Raji (cell line): ENCODE measurements around the gene PRTN3.

Experiments used
- POLR2A ChIP-seq: IDR thresholded peaks from 2 replicates; pipeline ENCODE4 v1.6.1; 2011; ENCODE audit warnings: low read depth, low read length, control low read depth; ENCODE audit not compliant: insufficient read depth

The PRTN3 gene

DNA sequence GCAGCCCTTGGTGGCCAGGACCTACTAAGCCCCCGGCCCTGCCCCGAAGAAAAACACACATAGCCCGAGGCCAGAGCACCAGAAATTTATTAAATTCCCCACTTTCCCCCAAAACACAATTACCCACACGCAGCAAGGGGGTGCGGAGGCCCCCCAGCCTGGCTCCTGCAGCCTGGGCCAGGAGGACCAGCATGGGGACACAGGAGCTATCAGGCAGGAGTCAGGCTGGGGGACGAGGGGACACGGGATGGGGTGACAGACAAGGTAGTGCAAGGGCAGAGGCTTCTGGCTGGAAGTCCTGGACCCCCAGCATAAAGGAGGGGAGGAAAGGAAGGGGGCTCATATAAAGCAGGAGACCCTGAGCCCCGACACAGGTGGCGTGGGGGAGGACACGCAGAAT is 55.6 kb downstream of the PRTN3 start:
- TF ChIP-seq POLR2A: no peak

DNA sequence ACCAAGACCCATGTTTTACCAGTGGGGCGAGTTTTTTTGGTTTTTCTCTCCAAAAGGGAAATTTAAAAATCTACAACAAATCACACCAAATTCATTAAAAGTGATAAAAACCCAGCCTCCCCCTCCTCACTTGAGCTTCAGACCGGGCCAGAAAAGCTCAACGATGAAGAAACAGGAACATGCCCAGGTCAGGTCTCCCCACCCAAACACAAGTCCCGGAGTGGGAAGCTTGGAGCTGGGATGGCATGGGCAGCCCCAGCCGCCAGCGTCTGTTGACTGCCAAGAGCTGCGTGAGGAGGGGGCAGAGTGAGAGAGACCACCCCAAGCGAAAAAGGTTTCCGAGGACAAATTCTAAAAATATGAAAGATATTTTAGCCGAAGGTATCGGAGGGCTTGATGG is 56.2 kb downstream of the PRTN3 start:
- no peak for TF ChIP-seq POLR2A

DNA sequence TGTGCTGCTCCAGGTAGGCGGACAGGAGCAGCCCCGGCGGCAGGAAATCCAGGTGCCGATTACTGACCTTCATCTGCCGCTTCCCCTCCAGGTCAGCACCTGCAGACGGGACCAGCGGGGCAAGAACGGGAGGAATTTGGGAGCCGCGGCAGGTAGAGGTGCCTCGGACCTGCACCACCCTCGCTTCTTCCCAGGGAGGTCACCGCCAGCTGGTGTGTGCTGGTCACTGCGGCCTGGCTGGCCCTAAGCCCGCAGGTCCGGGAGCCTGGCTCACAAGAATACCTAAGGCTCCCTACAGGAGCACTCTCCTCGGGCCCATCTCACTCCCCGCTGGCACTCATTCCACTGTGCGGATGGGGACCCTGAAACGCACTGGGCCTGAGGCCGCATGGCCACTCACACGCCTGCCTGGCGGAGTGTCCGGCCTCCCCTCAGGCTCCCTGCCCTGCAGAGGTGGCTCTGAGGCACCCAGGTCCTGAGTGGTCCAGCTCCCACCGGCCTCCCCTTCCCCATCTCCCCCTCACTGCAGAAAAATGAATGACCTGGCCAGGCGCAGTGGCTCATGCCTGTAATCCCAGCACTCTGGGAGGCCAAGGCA is 56.7 kb downstream of the PRTN3 start:
- TF ChIP-seq POLR2A: no peak
